H9 (cell line): ENCODE data around the gene TCF7L2. TPM values are rescaled to one million over a fixed set of nuclear protein-coding genes. Genes with fewer than 3 reads are reported as not detected.
A peak's percentile ranks its signal among the peaks of the same experiment; 100 is the strongest.

Experiments used
- DNase-seq: peaks from one replicate; pipeline ENCODE4 v3.0.0-alpha.2; 2017
- H2AFZ ChIP-seq: one replicate; pipeline ENCODE4 v1.6.1; 2013; ENCODE audit warnings: mild to moderate bottlenecking, low read length, control low read depth, moderate library complexity
- H2AK5ac ChIP-seq: 2 replicates; pipeline ENCODE4 v1.6.1; 2013; ENCODE audit warnings: low read length, control low read depth, mixed read lengths; ENCODE audit not compliant: insufficient read length
- H2BK120ac ChIP-seq: one replicate; pipeline ENCODE4 v1.6.1; 2013; ENCODE audit warnings: low read depth, mild to moderate bottlenecking, low read length, control low read depth, inconsistent platforms; ENCODE audit not compliant: poor library complexity, severe bottlenecking
- H2BK12ac ChIP-seq: 2 replicates; pipeline ENCODE4 v1.6.1; 2013; ENCODE audit warnings: low read length, control low read depth, mixed read lengths, low read depth; ENCODE audit not compliant: insufficient read length
- H2BK15ac ChIP-seq: 2 replicates; pipeline ENCODE4 v1.6.1; 2013; ENCODE audit warnings: low read depth, low read length, control low read depth
- H2BK20ac ChIP-seq: one replicate; pipeline ENCODE4 v1.6.1; 2013; ENCODE audit warnings: low read depth, mild to moderate bottlenecking, low read length, control low read depth, inconsistent platforms; ENCODE audit not compliant: poor library complexity, severe bottlenecking
- H2BK5ac ChIP-seq: 2 replicates; pipeline ENCODE4 v1.6.1; 2013; ENCODE audit warnings: low read length, control low read depth, mixed read lengths; ENCODE audit not compliant: insufficient read length
- H3K14ac ChIP-seq: 2 replicates; pipeline ENCODE4 v1.6.1; 2013; ENCODE audit warnings: low read length, control low read depth; ENCODE audit not compliant: insufficient read depth
- H3K18ac ChIP-seq: 2 replicates; pipeline ENCODE4 v1.6.1; 2013; ENCODE audit warnings: low read depth, mild to moderate bottlenecking, mixed read lengths, low read length, control low read depth; ENCODE audit not compliant: insufficient read length
- H3K23ac ChIP-seq: 2 replicates; pipeline ENCODE4 v1.6.1; 2013; ENCODE audit warnings: low read length, control low read depth, mixed read lengths, low read depth; ENCODE audit not compliant: insufficient read length
- H3K23me2 ChIP-seq: 2 replicates; pipeline ENCODE4 v1.6.1; 2013; ENCODE audit warnings: low read depth, mild to moderate bottlenecking, mixed read lengths, low read length, control low read depth; ENCODE audit not compliant: insufficient read length, poor library complexity, severe bottlenecking
- H3K27ac ChIP-seq: 2 replicates; pipeline ENCODE4 v1.5.1; 2013; ENCODE audit warnings: low read length, control low read depth, mixed read lengths, low read depth; ENCODE audit not compliant: insufficient read length
- H3K27me3 ChIP-seq: 2 replicates; pipeline ENCODE4 v1.6.1; 2013; ENCODE audit warnings: low read length, control low read depth, inconsistent platforms; ENCODE audit not compliant: insufficient read depth
- H3K4ac ChIP-seq: 2 replicates; pipeline ENCODE4 v1.6.1; 2013; ENCODE audit warnings: low read depth, mild to moderate bottlenecking, control low read depth, inconsistent platforms, low read length, moderate library complexity
- H3K4me1 ChIP-seq: 2 replicates; pipeline ENCODE4 v1.6.1; 2013; ENCODE audit warnings: low read length, control low read depth, inconsistent platforms; ENCODE audit not compliant: insufficient read depth
- H3K4me2 ChIP-seq: 2 replicates; pipeline ENCODE4 v1.6.1; 2013; ENCODE audit warnings: low read length, control low read depth, mixed read lengths; ENCODE audit not compliant: insufficient read length, insufficient read depth
- H3K56ac ChIP-seq: 2 replicates; pipeline ENCODE4 v1.6.1; 2013; ENCODE audit warnings: low read depth, mild to moderate bottlenecking, mixed read lengths, low read length, control low read depth; ENCODE audit not compliant: insufficient read length
- H3K79me1 ChIP-seq: 2 replicates; pipeline ENCODE4 v1.6.1; 2013; ENCODE audit warnings: low read depth, mild to moderate bottlenecking, moderate library complexity, low read length, control low read depth, inconsistent platforms; ENCODE audit not compliant: insufficient read depth, poor library complexity, severe bottlenecking
- H3K79me2 ChIP-seq: 2 replicates; pipeline ENCODE4 v1.6.1; 2013; ENCODE audit warnings: low read length, control low read depth, inconsistent platforms; ENCODE audit not compliant: insufficient read depth
- H3K9ac ChIP-seq: 2 replicates; pipeline ENCODE4 v1.6.1; 2013; ENCODE audit warnings: low read length, control low read depth, mixed read lengths; ENCODE audit not compliant: insufficient read length; ENCODE audit errors: extremely low read depth
- H3K9me3 ChIP-seq: one replicate; pipeline ENCODE4 v1.6.1; 2013; ENCODE audit warnings: low read depth, low read length, inconsistent platforms; ENCODE audit not compliant: control insufficient read depth
- H3T11ph ChIP-seq: one replicate; pipeline ENCODE4 v1.6.1; 2013; ENCODE audit warnings: mild to moderate bottlenecking, low read length, control low read depth, inconsistent platforms
- H4K20me1 ChIP-seq: one replicate; pipeline ENCODE4 v1.6.1; 2013; ENCODE audit not compliant: control insufficient read depth, insufficient read length, insufficient read depth
- H4K5ac ChIP-seq: 2 replicates; pipeline ENCODE4 v1.6.1; 2013; ENCODE audit warnings: low read depth, mild to moderate bottlenecking, mixed read lengths, low read length, control low read depth; ENCODE audit not compliant: insufficient read length
- H4K8ac ChIP-seq: replicated peaks from 2 replicates; pipeline ENCODE4 v1.6.1; 2013; ENCODE audit warnings: low read length, control low read depth, mixed read lengths, low read depth; ENCODE audit not compliant: insufficient read length
- H4K91ac ChIP-seq: 2 replicates; pipeline ENCODE4 v1.6.1; 2013; ENCODE audit warnings: low read depth, mild to moderate bottlenecking, moderate library complexity, mixed read lengths, low read length, control low read depth; ENCODE audit not compliant: insufficient read length
- H3K27ac Mint-ChIP-seq, 3 experiments: 2 replicates in 2 of 3; 3 replicates in 1 of 3; pipeline ENCODE4 v1.8.0; 2020 to 2021; ENCODE audit warnings: mixed read lengths in 3 of 3, mild to moderate bottlenecking in 1 of 3, moderate library complexity in 1 of 3
- H3K27me3 Mint-ChIP-seq: 2 replicates; pipeline ENCODE4 v1.8.0; 2021; ENCODE audit warnings: low read depth, mild to moderate bottlenecking, moderate library complexity, mixed read lengths
- H3K36me3 Mint-ChIP-seq, 3 experiments: 2 replicates in 2 of 3; 3 replicates in 1 of 3; pipeline ENCODE4 v1.8.0; 2020 to 2021; ENCODE audit warnings: low read depth in 3 of 3, mixed read lengths in 3 of 3; ENCODE audit not compliant: insufficient read depth in 1 of 3
- H3K4me1 Mint-ChIP-seq, 2 experiments: 2 replicates each; pipeline ENCODE4 v1.8.0; 2020; ENCODE audit warnings: mixed read lengths in 2 of 2
- H3K4me3 Mint-ChIP-seq, 2 experiments: 2 replicates in 1 of 2; 3 replicates in 1 of 2; pipeline ENCODE4 v1.8.0; 2020 to 2021; ENCODE audit warnings: mild to moderate bottlenecking in 2 of 2, mixed read lengths in 2 of 2, moderate library complexity in 1 of 2
- H3K9me3 Mint-ChIP-seq, 2 experiments: 2 replicates in 1 of 2; 3 replicates in 1 of 2; pipeline ENCODE4 v1.8.0; 2020; ENCODE audit warnings: mild to moderate bottlenecking in 2 of 2, mixed read lengths in 2 of 2, moderate library complexity in 1 of 2
- WGBS: extraction: QIAGEN DNeasy Blood & Tissue Kit; methylation state at CpG from one replicate; pipeline ENCODE4 v1.1.7; 2013; ENCODE audit warnings: missing lambda C conversion rate, low lambda C conversion rate, mixed read lengths; ENCODE audit not compliant: insufficient read length; ENCODE audit errors: extremely low coverage; 5-methylcytosine and 5-hydroxymethylcytosine counted together
- total RNA-seq: library from RNA; stranded (reverse); gene quantifications from 2 replicates; pipeline ENCODE4 v1.2.1, GENCODE V29; 2021
- TF ChIP-seq, protein P1 (sequence below): fragments of 200-600 bp; sonication (generic); conservative IDR thresholded peaks from 3 replicates; pipeline ENCODE4 v1.8.0; 2021; ENCODE audit warnings: antibody characterized with exemption, mild to moderate bottlenecking

TCF7L2 gene
- total RNA-seq, 1 experiment from 2014 or later = 71.1 TPM

GRCh38 chr10:112973805-112974204, 23.8 kb downstream of the TCF7L2 start:
- Histone ChIP-seq H3K4ac (no peak overlapping the region), H3K14ac (no peak overlapping the region), H2AFZ (no peak overlapping the region), H4K20me1 (peaks cover 7% of the 10 kb centered on the region), H4K8ac (no peak overlapping the region), H2AK5ac (no peak overlapping the region), H3K27ac (no peak overlapping the region), H3K4me2 (no peak overlapping the region), H3K9me3 (no peaks in the 10 kb centered on the region), H3K79me1 (peaks cover 9% of the 10 kb centered on the region), H3K79me2 (peaks cover 23% of the 10 kb centered on the region; the same call in 1 of the 2 replicates), H3T11ph (no peak overlapping the region), H4K5ac (no peak overlapping the region), H2BK12ac (no peak overlapping the region), H3K23ac (no peak overlapping the region), H2BK120ac (no peak overlapping the region), H4K91ac (no peak overlapping the region), H2BK20ac (no peak overlapping the region), H3K4me1 (peaks cover 1% of the 10 kb centered on the region; the same call in 1 of the 2 replicates), H3K27me3 (no peaks in the 10 kb centered on the region), H3K23me2 (no peaks in the 10 kb centered on the region), H2BK5ac (no peak overlapping the region), H2BK15ac (no peak overlapping the region), H3K9ac (no peak overlapping the region), H3K56ac (no peak overlapping the region), H3K18ac (no peak overlapping the region)
- peaks cover 27 to 76% (median 69%) of the 10 kb centered on the region in 3 experiments for H3K36me3 Mint-ChIP-seq
- TF ChIP-seq, protein P1, sequence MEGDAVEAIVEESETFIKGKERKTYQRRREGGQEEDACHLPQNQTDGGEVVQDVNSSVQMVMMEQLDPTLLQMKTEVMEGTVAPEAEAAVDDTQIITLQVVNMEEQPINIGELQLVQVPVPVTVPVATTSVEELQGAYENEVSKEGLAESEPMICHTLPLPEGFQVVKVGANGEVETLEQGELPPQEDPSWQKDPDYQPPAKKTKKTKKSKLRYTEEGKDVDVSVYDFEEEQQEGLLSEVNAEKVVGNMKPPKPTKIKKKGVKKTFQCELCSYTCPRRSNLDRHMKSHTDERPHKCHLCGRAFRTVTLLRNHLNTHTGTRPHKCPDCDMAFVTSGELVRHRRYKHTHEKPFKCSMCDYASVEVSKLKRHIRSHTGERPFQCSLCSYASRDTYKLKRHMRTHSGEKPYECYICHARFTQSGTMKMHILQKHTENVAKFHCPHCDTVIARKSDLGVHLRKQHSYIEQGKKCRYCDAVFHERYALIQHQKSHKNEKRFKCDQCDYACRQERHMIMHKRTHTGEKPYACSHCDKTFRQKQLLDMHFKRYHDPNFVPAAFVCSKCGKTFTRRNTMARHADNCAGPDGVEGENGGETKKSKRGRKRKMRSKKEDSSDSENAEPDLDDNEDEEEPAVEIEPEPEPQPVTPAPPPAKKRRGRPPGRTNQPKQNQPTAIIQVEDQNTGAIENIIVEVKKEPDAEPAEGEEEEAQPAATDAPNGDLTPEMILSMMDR = peak; percentile 34; the same call in 2 of the 3 replicates
- H3K27ac Mint-ChIP-seq = peak overlapping the region in 2 of 3 experiments; percentile 11 to 32; a peak in 3 of 7 replicates
- no peaks in the 10 kb centered on the region for H3K27me3 Mint-ChIP-seq
- H3K4me1 Mint-ChIP-seq = peaks cover 32 to 55% of the 10 kb centered on the region in 2 experiments
- no peak for DNase-seq
- WGBS = no CpG with 5 or more reads among the region's 5 CpGs
- no peaks in the 10 kb centered on the region for H3K9me3 Mint-ChIP-seq
- H3K4me3 Mint-ChIP-seq = no peak overlapping the region
